Measurements from ENCODE around the gene ATP9A. TPM values are rescaled to one million over a fixed set of nuclear protein-coding genes. Genes with fewer than 3 reads are reported as not detected.

Gene ATP9A
- total and polyA plus RNA-seq, 2 donors (not counting 3 experiments of a cell fraction or from before 2014, with no cell fraction given) = 20.9 to 41.5 TPM

GRCh38 chr20:51667491-51667890, 100.7 kb downstream of the ATP9A start:
- Histone ChIP-seq H3K79me2 (ENCODE audit: control insufficient read depth, insufficient read depth, low read length) (no peaks in the 10 kb centered on the region), H3K27me3 (ENCODE audit: control insufficient read depth in 2 of 2, insufficient read depth in 2 of 2, low read length in 2 of 2) (no peaks in the 10 kb centered on the region), H3K36me3 (ENCODE audit: control insufficient read depth in 2 of 2, extremely low read depth in 1 of 2, insufficient read depth in 2 of 2, low read length in 2 of 2) (peaks cover 0 to 23% of the 10 kb centered on the region in 2 experiments), H3K4me1 (ENCODE audit: control insufficient read depth, extremely low read depth, insufficient read depth, low read length) (no peaks in the 10 kb centered on the region), H4K20me1 (replicated peaks; ENCODE audit: control insufficient read depth, extremely low read depth, insufficient read depth, low read length) (no peaks in the 10 kb centered on the region), H3K9ac (replicated peaks; ENCODE audit: extremely low read depth, insufficient read depth, low read length) (no peak overlapping the region), H3K4me2 (ENCODE audit: insufficient read depth, low read length) (no peak overlapping the region), H3K4me3 (replicated peaks in 1 of 3; ENCODE audit: insufficient read depth in 1 of 3, low read depth in 1 of 3, low read length in 3 of 3) (no peak overlapping the region), H3K9me3 (replicated peaks; ENCODE audit: control insufficient read depth, insufficient read depth, low read length) (no peaks in the 10 kb centered on the region), H3K9me1 (replicated peaks; ENCODE audit: control insufficient read depth, extremely low read depth, insufficient read depth, low read length) (no peaks in the 10 kb centered on the region), H3K27ac (ENCODE audit: insufficient read depth, low read depth, low read length) (no peak overlapping the region), H2AFZ (ENCODE audit: low read depth, low read length) (no peak overlapping the region)
- FAIRE-seq (no peak), DNase-seq (ENCODE audit: low read depth, low spot score) (no peak)
- POLR2A ChIA-PET = no interaction called here
- dilution Hi-C loops (cut with MboI; ENCODE audit: extremely low pct_ligation_motif_present, low sequenced_read_pairs) (no loop called here), intact Hi-C loops (cut with micrococcal nuclease) (no loop called here)
- no TSS peak for BruUV-seq (replicated peaks)
- TF ChIP-seq POLR2A (IDR thresholded peaks at IDR 0.05; ENCODE audit: low read depth, low read length) (no peak), GATA2 (IDR thresholded peaks at IDR 0.05; ENCODE audit: insufficient read depth, insufficient read length, low read depth, low read length) (no peak), EZH2 (IDR thresholded peaks at IDR 0.05; ENCODE audit: borderline replicate concordance, low read depth, low read length, severe bottlenecking) (no peak), CTCF (IDR thresholded peaks at IDR 0.05; ENCODE audit: extremely low read depth in 1 of 2, insufficient read depth in 1 of 2, low read depth in 1 of 2, low read length in 2 of 2) (no peak), MAX (IDR thresholded peaks at IDR 0.05; ENCODE audit: insufficient read depth, insufficient read length) (no peak)
- CTCF ChIA-PET = interaction anchor here (0.7 to 2.4 kb wide), 3 partner anchors 27 to 393 kb away, joined by 4 to 7 read pairs (median 4); no protein-coding TSS in a partner anchor

- Histone ChIP-seq H3K4me2 (ENCODE audit: insufficient read depth, low read length) (no peak overlapping the region), H3K27ac (ENCODE audit: insufficient read depth, low read depth, low read length) (no peak overlapping the region), H2AFZ (ENCODE audit: low read depth, low read length) (no peak overlapping the region), H4K20me1 (replicated peaks; ENCODE audit: control insufficient read depth, extremely low read depth, insufficient read depth, low read length) (no peaks in the 10 kb centered on the region), H3K4me3 (replicated peaks in 1 of 3; ENCODE audit: insufficient read depth in 1 of 3, low read depth in 1 of 3, low read length in 3 of 3) (no peak overlapping the region), H3K9ac (replicated peaks; ENCODE audit: extremely low read depth, insufficient read depth, low read length) (no peak overlapping the region), H3K27me3 (ENCODE audit: control insufficient read depth in 2 of 2, insufficient read depth in 2 of 2, low read length in 2 of 2) (no peaks in the 10 kb centered on the region), H3K4me1 (ENCODE audit: control insufficient read depth, extremely low read depth, insufficient read depth, low read length) (peaks cover 1% of the 10 kb centered on the region), H3K36me3 (ENCODE audit: control insufficient read depth in 2 of 2, extremely low read depth in 1 of 2, insufficient read depth in 2 of 2, low read length in 2 of 2) (peaks cover 0 to 23% of the 10 kb centered on the region in 2 experiments), H3K79me2 (ENCODE audit: control insufficient read depth, insufficient read depth, low read length) (no peaks in the 10 kb centered on the region), H3K9me3 (replicated peaks; ENCODE audit: control insufficient read depth, insufficient read depth, low read length) (no peaks in the 10 kb centered on the region), H3K9me1 (replicated peaks; ENCODE audit: control insufficient read depth, extremely low read depth, insufficient read depth, low read length) (no peaks in the 10 kb centered on the region)
- CTCF ChIA-PET = interaction anchor here (0.6 to 2.4 kb wide), 4 partner anchors 15 to 393 kb away, joined by 4 to 7 read pairs (median 4); no protein-coding TSS in a partner anchor
- dilution Hi-C loops (cut with MboI; ENCODE audit: extremely low pct_ligation_motif_present, low sequenced_read_pairs) = no loop called here
- POLR2A ChIA-PET = no interaction called here
- intact Hi-C loops (cut with micrococcal nuclease) = no loop called here
- no peak for TF ChIP-seq EZH2 (IDR thresholded peaks at IDR 0.05; ENCODE audit: borderline replicate concordance, low read depth, low read length, severe bottlenecking)
- TF ChIP-seq MAX (IDR thresholded peaks at IDR 0.05; ENCODE audit: insufficient read depth, insufficient read length) = no peak
- no peak for TF ChIP-seq MYC (IDR thresholded peaks at IDR 0.05; ENCODE audit: low read depth, low read length)
- TF ChIP-seq FOS (IDR thresholded peaks at IDR 0.05; ENCODE audit: borderline replicate concordance, insufficient read depth, low read length) = no peak
- no peak for TF ChIP-seq POLR2AphosphoS5 (IDR thresholded peaks at IDR 0.05; ENCODE audit: insufficient read depth, low read depth, low read length)
- no peak for TF ChIP-seq POLR2A (IDR thresholded peaks at IDR 0.05; ENCODE audit: low read depth, low read length)
- no peak for TF ChIP-seq JUN (IDR thresholded peaks at IDR 0.05; ENCODE audit: borderline replicate concordance, insufficient read depth, insufficient read length, low read depth)
- no peak for TF ChIP-seq CTCF (IDR thresholded peaks at IDR 0.05; ENCODE audit: extremely low read depth in 1 of 2, insufficient read depth in 1 of 2, low read depth in 1 of 2, low read length in 2 of 2)
- no peak for TF ChIP-seq GATA2 (IDR thresholded peaks at IDR 0.05; ENCODE audit: insufficient read depth, insufficient read length, low read depth, low read length)
- no peak for FAIRE-seq
- DNase-seq (ENCODE audit: low read depth, low spot score) = no peak
- BruUV-seq (replicated peaks) = no TSS peak
These were observed 101.2 kb downstream of the ATP9A start for GRCh38 chr20:51667002-51667408.
